H9 (cell line): ENCODE data around the gene LPAR2. TPM values are rescaled to one million over a fixed set of nuclear protein-coding genes. Genes with fewer than 3 reads are reported as not detected.

ENCODE experiments used
- DNase-seq: peaks from one replicate; pipeline ENCODE4 v3.0.0-alpha.2; 2017
- H2AFZ ChIP-seq: one replicate; pipeline ENCODE4 v1.6.1; 2013; ENCODE audit warnings: mild to moderate bottlenecking, low read length, control low read depth, moderate library complexity
- H2AK5ac ChIP-seq: 2 replicates; pipeline ENCODE4 v1.6.1; 2013; ENCODE audit warnings: low read length, control low read depth, mixed read lengths; ENCODE audit not compliant: insufficient read length
- H2BK120ac ChIP-seq: one replicate; pipeline ENCODE4 v1.6.1; 2013; ENCODE audit warnings: low read depth, mild to moderate bottlenecking, low read length, control low read depth, inconsistent platforms; ENCODE audit not compliant: poor library complexity, severe bottlenecking
- H2BK12ac ChIP-seq: 2 replicates; pipeline ENCODE4 v1.6.1; 2013; ENCODE audit warnings: low read length, control low read depth, mixed read lengths, low read depth; ENCODE audit not compliant: insufficient read length
- H2BK15ac ChIP-seq: 2 replicates; pipeline ENCODE4 v1.6.1; 2013; ENCODE audit warnings: low read depth, low read length, control low read depth
- H2BK20ac ChIP-seq: one replicate; pipeline ENCODE4 v1.6.1; 2013; ENCODE audit warnings: low read depth, mild to moderate bottlenecking, low read length, control low read depth, inconsistent platforms; ENCODE audit not compliant: poor library complexity, severe bottlenecking
- H2BK5ac ChIP-seq: 2 replicates; pipeline ENCODE4 v1.6.1; 2013; ENCODE audit warnings: low read length, control low read depth, mixed read lengths; ENCODE audit not compliant: insufficient read length
- H3K14ac ChIP-seq: 2 replicates; pipeline ENCODE4 v1.6.1; 2013; ENCODE audit warnings: low read length, control low read depth; ENCODE audit not compliant: insufficient read depth
- H3K18ac ChIP-seq: 2 replicates; pipeline ENCODE4 v1.6.1; 2013; ENCODE audit warnings: low read depth, mild to moderate bottlenecking, mixed read lengths, low read length, control low read depth; ENCODE audit not compliant: insufficient read length
- H3K23ac ChIP-seq: 2 replicates; pipeline ENCODE4 v1.6.1; 2013; ENCODE audit warnings: low read length, control low read depth, mixed read lengths, low read depth; ENCODE audit not compliant: insufficient read length
- H3K23me2 ChIP-seq: 2 replicates; pipeline ENCODE4 v1.6.1; 2013; ENCODE audit warnings: low read depth, mild to moderate bottlenecking, mixed read lengths, low read length, control low read depth; ENCODE audit not compliant: insufficient read length, poor library complexity, severe bottlenecking
- H3K27ac ChIP-seq: 2 replicates; pipeline ENCODE4 v1.5.1; 2013; ENCODE audit warnings: low read length, control low read depth, mixed read lengths, low read depth; ENCODE audit not compliant: insufficient read length
- H3K27me3 ChIP-seq: 2 replicates; pipeline ENCODE4 v1.6.1; 2013; ENCODE audit warnings: low read length, control low read depth, inconsistent platforms; ENCODE audit not compliant: insufficient read depth
- H3K4ac ChIP-seq: 2 replicates; pipeline ENCODE4 v1.6.1; 2013; ENCODE audit warnings: low read depth, mild to moderate bottlenecking, control low read depth, inconsistent platforms, low read length, moderate library complexity
- H3K4me1 ChIP-seq: 2 replicates; pipeline ENCODE4 v1.6.1; 2013; ENCODE audit warnings: low read length, control low read depth, inconsistent platforms; ENCODE audit not compliant: insufficient read depth
- H3K4me2 ChIP-seq: 2 replicates; pipeline ENCODE4 v1.6.1; 2013; ENCODE audit warnings: low read length, control low read depth, mixed read lengths; ENCODE audit not compliant: insufficient read length, insufficient read depth
- H3K56ac ChIP-seq: 2 replicates; pipeline ENCODE4 v1.6.1; 2013; ENCODE audit warnings: low read depth, mild to moderate bottlenecking, mixed read lengths, low read length, control low read depth; ENCODE audit not compliant: insufficient read length
- H3K79me1 ChIP-seq: 2 replicates; pipeline ENCODE4 v1.6.1; 2013; ENCODE audit warnings: low read depth, mild to moderate bottlenecking, moderate library complexity, low read length, control low read depth, inconsistent platforms; ENCODE audit not compliant: insufficient read depth, poor library complexity, severe bottlenecking
- H3K79me2 ChIP-seq: 2 replicates; pipeline ENCODE4 v1.6.1; 2013; ENCODE audit warnings: low read length, control low read depth, inconsistent platforms; ENCODE audit not compliant: insufficient read depth
- H3K9ac ChIP-seq: 2 replicates; pipeline ENCODE4 v1.6.1; 2013; ENCODE audit warnings: low read length, control low read depth, mixed read lengths; ENCODE audit not compliant: insufficient read length; ENCODE audit errors: extremely low read depth
- H3K9me3 ChIP-seq: one replicate; pipeline ENCODE4 v1.6.1; 2013; ENCODE audit warnings: low read depth, low read length, inconsistent platforms; ENCODE audit not compliant: control insufficient read depth
- H3T11ph ChIP-seq: one replicate; pipeline ENCODE4 v1.6.1; 2013; ENCODE audit warnings: mild to moderate bottlenecking, low read length, control low read depth, inconsistent platforms
- H4K20me1 ChIP-seq: one replicate; pipeline ENCODE4 v1.6.1; 2013; ENCODE audit not compliant: control insufficient read depth, insufficient read length, insufficient read depth
- H4K5ac ChIP-seq: 2 replicates; pipeline ENCODE4 v1.6.1; 2013; ENCODE audit warnings: low read depth, mild to moderate bottlenecking, mixed read lengths, low read length, control low read depth; ENCODE audit not compliant: insufficient read length
- H4K8ac ChIP-seq: replicated peaks from 2 replicates; pipeline ENCODE4 v1.6.1; 2013; ENCODE audit warnings: low read length, control low read depth, mixed read lengths, low read depth; ENCODE audit not compliant: insufficient read length
- H4K91ac ChIP-seq: 2 replicates; pipeline ENCODE4 v1.6.1; 2013; ENCODE audit warnings: low read depth, mild to moderate bottlenecking, moderate library complexity, mixed read lengths, low read length, control low read depth; ENCODE audit not compliant: insufficient read length
- H3K27ac Mint-ChIP-seq, 3 experiments: 2 replicates in 2 of 3; 3 replicates in 1 of 3; pipeline ENCODE4 v1.8.0; 2020 to 2021; ENCODE audit warnings: mixed read lengths in 3 of 3, mild to moderate bottlenecking in 1 of 3, moderate library complexity in 1 of 3
- H3K27me3 Mint-ChIP-seq: 2 replicates; pipeline ENCODE4 v1.8.0; 2021; ENCODE audit warnings: low read depth, mild to moderate bottlenecking, moderate library complexity, mixed read lengths
- H3K36me3 Mint-ChIP-seq, 3 experiments: 2 replicates in 2 of 3; 3 replicates in 1 of 3; pipeline ENCODE4 v1.8.0; 2020 to 2021; ENCODE audit warnings: low read depth in 3 of 3, mixed read lengths in 3 of 3; ENCODE audit not compliant: insufficient read depth in 1 of 3
- H3K4me1 Mint-ChIP-seq, 2 experiments: 2 replicates each; pipeline ENCODE4 v1.8.0; 2020; ENCODE audit warnings: mixed read lengths in 2 of 2
- H3K4me3 Mint-ChIP-seq, 2 experiments: 2 replicates in 1 of 2; 3 replicates in 1 of 2; pipeline ENCODE4 v1.8.0; 2020 to 2021; ENCODE audit warnings: mild to moderate bottlenecking in 2 of 2, mixed read lengths in 2 of 2, moderate library complexity in 1 of 2
- H3K9me3 Mint-ChIP-seq, 2 experiments: 2 replicates in 1 of 2; 3 replicates in 1 of 2; pipeline ENCODE4 v1.8.0; 2020; ENCODE audit warnings: mild to moderate bottlenecking in 2 of 2, mixed read lengths in 2 of 2, moderate library complexity in 1 of 2
- WGBS: extraction: QIAGEN DNeasy Blood & Tissue Kit; methylation state at CpG from one replicate; pipeline ENCODE4 v1.1.7; 2013; ENCODE audit warnings: missing lambda C conversion rate, low lambda C conversion rate, mixed read lengths; ENCODE audit not compliant: insufficient read length; ENCODE audit errors: extremely low coverage; 5-methylcytosine and 5-hydroxymethylcytosine counted together
- total RNA-seq: library from RNA; stranded (reverse); gene quantifications from 2 replicates; pipeline ENCODE4 v1.2.1, GENCODE V29; 2021
- TF ChIP-seq, protein P1 (sequence below): fragments of 200-600 bp; sonication (generic); conservative IDR thresholded peaks from 3 replicates; pipeline ENCODE4 v1.8.0; 2021; ENCODE audit warnings: antibody characterized with exemption, mild to moderate bottlenecking

LPAR2 gene
- total RNA-seq, 1 experiment from 2014 or later, result 51.8 TPM

GRCh38 chr19:19655051-19655594 lies 27.1 kb upstream of the LPAR2 start:
- Mint-ChIP-seq H3K27me3 (no peaks in the 10 kb centered on the region; the same call in 1 of the 2 replicates), H3K9me3 (no peaks in the 10 kb centered on the region), H3K36me3 (peaks cover 43 to 94% (median 91%) of the 10 kb centered on the region in 3 experiments), H3K27ac (peak overlapping the region in 1 of 3 experiments; percentile 79; a peak in 1 of 7 replicates), H3K4me1 (no peaks in the 10 kb centered on the region), H3K4me3 (no peak overlapping the region)
- H3K4me1 ChIP-seq, result no peaks in the 10 kb centered on the region
- no CpG with 5 or more reads among the region's 22 CpGs for WGBS
- no peak overlapping the region for H4K5ac ChIP-seq
- H2AK5ac ChIP-seq, result no peak overlapping the region
- no peaks in the 10 kb centered on the region for H3K27me3 ChIP-seq
- H3T11ph ChIP-seq, result no peak overlapping the region
- H2BK20ac ChIP-seq, result no peak overlapping the region
- H3K27ac ChIP-seq, result no peak overlapping the region
- H3K4me2 ChIP-seq, result no peak overlapping the region
- H4K91ac ChIP-seq, result no peak overlapping the region
- no peak overlapping the region for H3K4ac ChIP-seq
- no peak overlapping the region for H4K8ac ChIP-seq
- H3K9ac ChIP-seq, result no peak overlapping the region
- H3K79me2 ChIP-seq, result no peaks in the 10 kb centered on the region
- H4K20me1 ChIP-seq, result no peaks in the 10 kb centered on the region
- no peak overlapping the region for H2BK12ac ChIP-seq
- no peaks in the 10 kb centered on the region for H3K79me1 ChIP-seq
- no peak overlapping the region for H3K18ac ChIP-seq
- no peaks in the 10 kb centered on the region for H3K23me2 ChIP-seq
- no peak overlapping the region for H2BK5ac ChIP-seq
- H3K23ac ChIP-seq, result no peak overlapping the region
- no peaks in the 10 kb centered on the region for H3K9me3 ChIP-seq
- H2AFZ ChIP-seq, result no peak overlapping the region
- no peak overlapping the region for H2BK15ac ChIP-seq
- peak; percentile 23 for DNase-seq
- TF ChIP-seq, protein P1, sequence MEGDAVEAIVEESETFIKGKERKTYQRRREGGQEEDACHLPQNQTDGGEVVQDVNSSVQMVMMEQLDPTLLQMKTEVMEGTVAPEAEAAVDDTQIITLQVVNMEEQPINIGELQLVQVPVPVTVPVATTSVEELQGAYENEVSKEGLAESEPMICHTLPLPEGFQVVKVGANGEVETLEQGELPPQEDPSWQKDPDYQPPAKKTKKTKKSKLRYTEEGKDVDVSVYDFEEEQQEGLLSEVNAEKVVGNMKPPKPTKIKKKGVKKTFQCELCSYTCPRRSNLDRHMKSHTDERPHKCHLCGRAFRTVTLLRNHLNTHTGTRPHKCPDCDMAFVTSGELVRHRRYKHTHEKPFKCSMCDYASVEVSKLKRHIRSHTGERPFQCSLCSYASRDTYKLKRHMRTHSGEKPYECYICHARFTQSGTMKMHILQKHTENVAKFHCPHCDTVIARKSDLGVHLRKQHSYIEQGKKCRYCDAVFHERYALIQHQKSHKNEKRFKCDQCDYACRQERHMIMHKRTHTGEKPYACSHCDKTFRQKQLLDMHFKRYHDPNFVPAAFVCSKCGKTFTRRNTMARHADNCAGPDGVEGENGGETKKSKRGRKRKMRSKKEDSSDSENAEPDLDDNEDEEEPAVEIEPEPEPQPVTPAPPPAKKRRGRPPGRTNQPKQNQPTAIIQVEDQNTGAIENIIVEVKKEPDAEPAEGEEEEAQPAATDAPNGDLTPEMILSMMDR, result no peak
- H2BK120ac ChIP-seq, result no peak overlapping the region
- H3K14ac ChIP-seq, result no peak overlapping the region
- H3K56ac ChIP-seq, result no peak overlapping the region
